Brain pericyte (primary cell): ENCODE measurements around the gene CDKAL1.

Experiments used
- DNase-seq: peaks from one replicate; pipeline ENCODE4 v3.0.0-alpha.2; 2012; ENCODE audit warnings: low read depth, low spot score

CDKAL1 gene

GRCh38 chr6:21099338-21100314 is 565.4 kb downstream of the CDKAL1 start:
- DNase-seq, result no peak

GRCh38 chr6:21100991-21101390 is 566.7 kb downstream of the CDKAL1 start:
- no peak for DNase-seq

- DNase-seq, result no peak
These were observed 567.4 kb downstream of the CDKAL1 start for GRCh38 chr6:21101694-21102093.

GRCh38 chr6:21102201-21102600 is 567.9 kb downstream of the CDKAL1 start:
- DNase-seq, result no peak

GRCh38 chr6:21102624-21103023 is 568.4 kb downstream of the CDKAL1 start:
- DNase-seq, result no peak

- no peak for DNase-seq
These were observed 569.5 kb downstream of the CDKAL1 start for GRCh38 chr6:21103626-21104224.

- no peak for DNase-seq
These were observed 570.0 kb downstream of the CDKAL1 start for GRCh38 chr6:21104288-21104687.

- DNase-seq, result no peak
These were observed 573.5 kb downstream of the CDKAL1 start for GRCh38 chr6:21107796-21108195.

GRCh38 chr6:21109391-21110178 is 575.3 kb downstream of the CDKAL1 start:
- no peak for DNase-seq

GRCh38 chr6:21110684-21111083 is 576.4 kb downstream of the CDKAL1 start:
- DNase-seq, result no peak

GRCh38 chr6:21111093-21111725 is 577.0 kb downstream of the CDKAL1 start:
- no peak for DNase-seq

- no peak for DNase-seq
These were observed 580.9 kb downstream of the CDKAL1 start for GRCh38 chr6:21115111-21115510.

- DNase-seq, result no peak
These were observed 582.5 kb downstream of the CDKAL1 start for GRCh38 chr6:21116736-21117135.

- DNase-seq, result no peak
These were observed 584.0 kb downstream of the CDKAL1 start for GRCh38 chr6:21118216-21118780.

- no peak for DNase-seq
These were observed 587.4 kb downstream of the CDKAL1 start for GRCh38 chr6:21121636-21122136.

- DNase-seq, result no peak
These were observed 589.5 kb downstream of the CDKAL1 start for GRCh38 chr6:21123507-21124436.

GRCh38 chr6:21128601-21129000 is 594.3 kb downstream of the CDKAL1 start:
- DNase-seq, result no peak

- no peak for DNase-seq
These were observed 597.1 kb downstream of the CDKAL1 start for GRCh38 chr6:21131406-21131805.

GRCh38 chr6:21132446-21132845 is 598.2 kb downstream of the CDKAL1 start:
- DNase-seq, result no peak
